Measurements from ENCODE around the gene KRTAP19-4.
A peak's percentile ranks its signal among the peaks of the same experiment; 100 is the strongest.
"Not testable (repeated sequence)": the region's sequence is repeated elsewhere in the genome, so short reads cannot be mapped to it uniquely, and the experiment has no call there.

KRTAP19-4 gene, protein sequence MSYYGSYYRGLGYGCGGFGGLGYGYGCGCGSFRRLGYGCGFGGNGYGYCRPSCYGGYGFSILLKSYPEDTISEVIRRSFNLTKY

DNA sequence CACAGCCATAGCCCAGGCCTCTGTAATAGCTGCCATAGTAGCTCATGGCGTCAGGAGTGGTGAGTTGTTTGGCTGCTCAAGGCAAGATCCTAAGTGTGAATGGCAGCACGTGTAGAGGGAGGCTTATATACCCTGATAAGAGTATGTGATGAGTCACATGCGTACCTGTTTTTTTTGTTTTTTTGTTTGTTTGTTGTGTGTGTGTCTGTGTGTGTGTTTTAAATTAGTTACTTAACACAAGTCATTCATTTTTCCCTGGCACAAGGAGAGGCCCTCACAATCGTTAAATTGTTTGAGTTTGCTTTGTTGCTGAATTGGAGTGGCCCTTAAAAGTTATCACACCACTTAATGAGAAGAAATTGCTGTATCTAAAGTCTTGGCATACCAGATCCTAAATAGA, at the start of gene KRTAP19-4:
KRTAP19-4 (minus strand) TSS at position 101 of the 400 bp plus-strand sequence; CDS start at position 46, 55 bp downstream.
- DNase-seq, result no peak

DNA sequence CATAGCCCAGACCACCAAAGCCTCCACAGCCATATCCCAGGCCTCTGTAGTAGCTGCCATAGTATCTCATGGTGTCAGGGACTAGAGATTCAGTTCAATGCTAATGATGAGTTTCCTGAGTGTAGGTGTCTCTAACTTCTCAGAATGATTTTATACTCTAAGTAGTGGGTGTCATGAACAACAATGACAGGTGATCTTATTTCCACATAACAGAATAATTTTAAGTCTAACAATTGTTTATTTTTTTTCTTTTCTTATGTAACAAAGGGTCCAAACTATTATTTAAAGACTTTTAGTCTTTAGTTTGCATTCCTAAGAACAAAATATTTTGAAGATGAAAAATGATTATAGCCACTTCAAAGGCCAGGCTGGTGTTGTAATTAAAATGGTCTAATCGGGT, 44.8 kb upstream of the KRTAP19-4 start, which contains the start of gene KRTAP19-6:
KRTAP19-6 (minus strand) TSS at position 101 of the 400 bp plus-strand sequence; CDS start at position 70, 31 bp downstream.
- no peak for DNase-seq

DNA sequence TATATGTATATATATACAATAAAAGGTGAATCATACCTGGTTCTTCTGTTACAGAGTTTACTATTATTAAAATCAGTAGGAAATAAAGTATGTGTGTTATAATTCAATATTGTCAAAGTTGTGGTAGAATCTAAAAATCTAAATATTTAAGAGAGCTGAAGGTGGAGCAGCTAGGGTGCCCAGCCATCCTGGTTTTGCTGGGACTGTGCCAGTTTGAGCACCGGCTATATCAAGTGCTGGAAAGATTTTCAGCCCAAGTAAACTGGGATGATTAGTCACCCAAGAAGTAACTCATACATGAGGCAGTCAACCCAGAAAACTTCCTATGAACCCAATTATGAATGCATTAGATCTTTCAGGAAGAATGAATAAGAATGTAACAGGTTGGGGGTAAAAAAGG, 21.9 kb upstream of the KRTAP19-4 start:
- DNase-seq, result no peak

DNA sequence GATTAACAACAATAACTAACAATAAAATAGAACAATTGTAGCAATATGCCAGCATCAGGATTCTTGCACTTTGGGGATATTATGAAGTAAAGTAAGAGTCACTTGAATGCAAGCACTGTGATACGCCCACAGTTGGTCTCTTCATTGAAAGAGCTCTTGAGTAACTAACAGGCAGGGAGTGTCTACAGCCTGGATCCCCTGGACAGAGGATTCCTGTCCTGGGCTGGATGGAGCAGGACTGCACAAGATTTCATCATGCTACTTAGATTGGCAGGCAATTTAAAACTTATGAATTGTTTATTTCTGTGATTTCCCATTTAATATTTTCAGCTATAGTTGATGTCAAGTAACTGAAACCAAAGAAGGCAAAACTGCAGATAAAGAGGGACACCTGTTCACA, 18.7 kb upstream of the KRTAP19-4 start:
- DNase-seq, result no peak

DNA sequence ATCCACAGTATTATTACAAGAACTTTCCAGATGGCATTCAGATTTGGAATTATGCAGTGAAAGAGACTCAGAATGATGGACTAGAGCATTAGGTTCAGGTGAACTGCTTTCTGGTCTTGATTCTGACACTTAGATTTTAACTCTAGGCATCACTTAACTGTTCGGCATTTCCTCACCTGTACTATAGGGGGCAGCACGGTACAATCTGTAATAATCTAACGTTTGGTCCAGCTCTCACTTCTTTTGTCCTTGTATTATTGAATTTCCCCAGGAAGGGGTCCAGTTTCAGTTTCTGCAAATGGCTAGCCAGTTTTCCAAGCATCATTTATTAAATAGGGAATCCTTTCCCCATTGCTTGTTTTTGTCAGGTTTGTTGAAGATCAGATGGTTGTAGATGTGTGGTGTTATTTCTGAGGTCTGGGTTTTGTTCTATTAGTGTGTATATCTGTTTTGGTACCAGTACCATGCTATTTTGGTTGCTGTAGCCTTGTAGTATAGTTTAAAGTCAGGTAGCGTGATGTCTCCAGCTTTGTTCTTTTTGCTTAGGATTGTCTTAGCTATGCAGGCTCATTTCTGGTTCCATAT, 8.7 kb upstream of the KRTAP19-4 start:
- DNase-seq, result not testable (repeated sequence)

DNA sequence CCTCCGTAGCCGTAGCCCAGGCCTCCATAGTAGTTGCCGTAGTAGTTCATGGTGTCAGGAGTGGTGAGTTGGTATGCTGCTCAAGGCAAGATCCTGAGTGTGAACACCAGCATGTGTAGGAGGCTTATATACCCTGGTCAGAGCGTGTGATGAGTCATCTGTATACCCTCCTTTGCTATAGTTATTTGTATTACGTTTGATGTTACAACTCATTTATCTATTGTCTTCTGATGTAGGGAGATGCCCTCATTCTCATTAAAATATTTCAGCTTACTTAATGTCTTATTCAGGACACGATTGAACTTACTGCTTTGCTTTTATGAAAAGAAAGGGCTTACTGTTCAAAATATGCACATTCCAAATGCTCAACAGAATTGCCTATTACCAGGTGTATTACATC, 5.1 kb upstream of the KRTAP19-4 start, which contains the start of gene KRTAP19-5:
KRTAP19-5 (minus strand) TSS at position 101 of the 400 bp plus-strand sequence; CDS start at position 50, 51 bp downstream.
- DNase-seq, result no peak

DNA sequence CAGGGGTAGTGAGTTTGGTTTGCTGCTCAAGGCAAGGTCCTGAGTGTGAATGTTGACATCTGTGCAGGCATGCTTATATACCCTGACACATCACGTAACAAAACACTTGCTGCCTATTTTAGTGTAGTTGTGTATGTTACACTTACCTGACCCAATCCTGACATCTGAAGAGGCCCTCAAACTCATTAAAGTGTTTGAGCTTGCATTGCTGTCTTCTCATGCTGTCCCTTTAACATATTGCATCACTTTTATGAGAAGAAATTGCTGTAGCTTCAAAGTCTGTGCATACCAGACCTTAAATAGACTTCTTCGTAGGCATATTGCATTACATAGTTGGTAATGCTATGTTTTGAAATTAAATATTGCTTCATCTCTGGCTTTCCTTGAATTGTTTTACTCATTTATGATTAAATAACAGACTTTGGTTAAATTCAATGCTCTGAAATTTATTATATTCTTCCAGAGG, 5.0 kb downstream of the KRTAP19-4 start, which contains the start of gene KRTAP19-3:
KRTAP19-3 (minus strand) TSS at position 51 of the 466 bp plus-strand sequence. CDS start 56 bp downstream, outside the sequence.
- no peak for DNase-seq

DNA sequence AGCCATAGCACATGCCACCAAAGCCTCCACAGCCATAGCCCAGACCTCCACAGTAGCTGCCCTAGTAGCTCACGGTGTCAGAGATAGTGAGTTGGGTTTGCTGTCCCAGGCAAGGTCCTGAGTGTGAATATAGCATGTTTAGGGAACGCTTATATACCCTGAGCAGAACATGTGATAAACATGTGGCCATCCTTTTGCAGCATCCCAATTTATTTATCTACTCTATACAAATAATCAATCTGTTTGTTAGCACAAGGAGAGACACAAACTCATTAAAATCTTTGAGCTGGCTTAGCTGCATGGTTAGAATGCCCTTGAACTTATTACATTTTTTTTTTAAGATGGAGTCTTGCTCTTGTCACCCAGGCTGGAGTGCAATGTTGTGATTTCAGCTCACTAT, 9.6 kb downstream of the KRTAP19-4 start, which contains the start of gene KRTAP19-2:
KRTAP19-2 (minus strand) TSS at position 101 of the 400 bp plus-strand sequence; CDS start at position 13, 88 bp downstream.
- DNase-seq, result no peak

DNA sequence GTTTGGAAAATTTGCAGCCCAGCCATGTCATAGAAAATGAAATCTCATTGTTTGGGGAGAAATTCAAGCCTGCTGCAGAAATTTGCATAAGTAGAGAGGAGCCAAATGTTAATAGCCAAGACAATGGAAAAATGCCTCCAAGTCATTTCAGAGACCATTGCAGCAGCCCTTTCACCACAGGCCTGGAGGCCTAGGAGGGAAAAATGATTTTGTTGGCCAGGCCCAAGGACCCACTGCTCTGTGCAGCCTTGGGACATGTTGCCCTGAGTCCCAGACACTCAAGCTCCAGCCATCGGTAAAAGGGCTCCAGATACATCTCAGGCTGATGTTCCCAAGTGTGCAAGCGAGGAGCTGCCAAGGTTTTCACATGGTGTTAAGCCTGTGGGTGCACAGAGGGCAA, 10.8 kb downstream of the KRTAP19-4 start:
- no peak for DNase-seq

DNA sequence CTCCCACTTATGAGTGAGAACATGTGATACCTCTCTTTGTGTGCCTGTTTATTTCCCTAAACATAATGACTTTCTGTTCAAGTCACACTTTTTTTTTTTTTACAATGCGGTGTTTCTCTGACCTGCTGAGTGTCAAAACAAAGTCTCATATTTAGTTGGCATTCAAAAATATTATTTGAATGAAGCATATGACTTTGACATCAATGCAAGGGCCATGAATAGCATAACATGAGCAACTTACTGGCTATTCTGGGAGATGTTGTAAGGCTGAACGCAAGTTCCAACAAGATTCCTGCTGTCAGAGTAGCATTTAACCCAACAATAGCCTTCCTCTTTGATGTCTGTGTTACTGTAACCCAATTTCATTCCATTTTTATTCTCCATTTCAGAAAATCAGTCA, 14.8 kb downstream of the KRTAP19-4 start:
- no peak for DNase-seq

DNA sequence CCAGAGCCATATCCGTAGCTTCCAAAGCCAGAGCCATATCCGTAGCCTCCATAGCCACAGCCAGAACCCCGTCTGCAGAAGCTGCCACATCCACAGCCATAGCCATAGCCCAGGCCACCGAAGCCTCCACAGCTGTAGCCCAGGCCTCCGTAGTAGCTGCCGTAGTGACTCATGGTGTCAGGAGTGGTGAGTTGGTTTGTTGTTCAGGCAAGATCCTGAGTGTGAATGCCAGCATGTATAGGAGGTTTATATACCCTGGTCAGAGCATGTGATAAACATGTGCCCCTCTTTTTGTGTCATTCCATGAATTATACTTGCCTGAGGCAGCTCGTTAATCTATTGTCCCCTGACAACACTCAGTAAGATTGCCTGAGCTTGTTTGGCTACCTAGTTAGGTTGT, 16.8 kb downstream of the KRTAP19-4 start, which contains the start of gene KRTAP19-1:
KRTAP19-1 (minus strand) TSS at position 223 of the 400 bp plus-strand sequence; CDS start at position 173, 50 bp downstream.
- DNase-seq, result no peak

DNA sequence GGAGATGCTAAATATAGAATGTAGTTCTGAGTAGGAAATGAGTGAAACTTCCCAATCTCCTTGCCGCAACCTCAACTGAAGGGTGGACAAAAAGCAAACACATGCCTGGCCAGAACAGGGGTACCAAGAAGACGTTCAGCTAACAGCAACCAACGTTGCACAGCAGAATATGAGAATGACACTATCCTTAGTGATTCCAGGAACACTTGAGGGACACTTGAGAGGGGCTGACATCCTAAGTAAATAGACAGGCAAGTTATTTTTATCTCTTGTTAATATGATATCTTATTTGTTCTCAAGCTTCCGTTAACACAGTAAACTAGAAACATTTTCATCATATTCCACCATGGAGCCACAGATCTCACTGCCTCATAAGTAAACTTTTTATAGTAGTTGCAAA, 17.7 kb downstream of the KRTAP19-4 start:
- DNase-seq, result no peak

DNA sequence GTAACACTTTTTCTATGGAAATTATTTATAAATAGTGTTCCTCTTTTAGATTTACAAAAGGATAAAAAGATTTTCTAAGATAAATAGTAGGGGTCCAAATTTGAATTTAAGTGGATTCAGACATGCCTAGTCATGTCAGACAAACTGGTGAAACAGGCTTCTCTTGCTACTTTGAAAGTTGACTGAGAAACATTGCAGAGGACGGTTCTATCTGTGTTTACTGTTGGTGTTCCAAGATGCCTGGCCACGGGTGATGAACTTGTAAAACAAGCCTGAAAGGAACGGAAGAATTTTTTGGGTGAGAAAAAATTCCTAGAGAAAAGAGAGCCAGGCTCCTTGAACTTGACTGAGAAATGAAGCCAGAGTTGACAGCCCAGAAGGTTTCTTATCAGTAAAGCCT, 19.0 kb downstream of the KRTAP19-4 start:
- DNase-seq, result no peak

DNA sequence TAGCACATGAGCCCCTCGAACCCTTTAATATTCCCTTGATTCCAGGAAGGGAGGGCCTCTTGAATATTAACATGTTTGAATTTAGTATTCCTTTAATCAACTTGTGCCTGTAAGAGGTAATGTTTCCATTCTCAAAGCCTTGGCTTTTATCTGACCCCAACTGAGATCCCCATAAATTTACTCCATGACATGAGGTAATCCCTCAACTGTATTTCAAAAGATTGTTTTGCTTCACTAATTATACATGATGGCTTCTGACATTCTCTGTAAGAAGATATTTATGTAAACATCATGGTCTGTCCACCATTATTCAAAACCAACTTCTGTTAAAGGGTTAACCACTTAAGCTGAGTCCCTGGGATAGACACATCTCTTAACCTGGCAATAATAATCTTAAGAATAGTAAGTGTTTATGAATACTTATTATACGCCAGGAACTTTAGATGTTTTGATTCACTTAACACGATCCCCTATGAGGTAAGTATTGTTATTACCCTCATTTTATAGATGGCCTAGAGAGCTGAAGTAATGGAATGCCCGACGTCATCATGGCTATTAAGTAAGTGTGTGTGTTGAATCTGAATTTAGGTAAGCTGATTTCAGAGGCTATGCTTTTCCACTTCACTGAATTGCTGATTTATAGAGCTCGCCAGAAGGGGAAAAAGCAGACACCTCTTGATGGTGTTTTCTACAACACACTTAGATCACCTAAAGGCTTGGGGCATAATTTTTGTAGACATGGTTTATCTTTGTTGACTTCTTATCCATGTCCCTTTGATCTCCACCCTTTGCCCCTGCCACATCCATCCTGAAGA, 27.9 kb downstream of the KRTAP19-4 start:
- no peak for DNase-seq

DNA sequence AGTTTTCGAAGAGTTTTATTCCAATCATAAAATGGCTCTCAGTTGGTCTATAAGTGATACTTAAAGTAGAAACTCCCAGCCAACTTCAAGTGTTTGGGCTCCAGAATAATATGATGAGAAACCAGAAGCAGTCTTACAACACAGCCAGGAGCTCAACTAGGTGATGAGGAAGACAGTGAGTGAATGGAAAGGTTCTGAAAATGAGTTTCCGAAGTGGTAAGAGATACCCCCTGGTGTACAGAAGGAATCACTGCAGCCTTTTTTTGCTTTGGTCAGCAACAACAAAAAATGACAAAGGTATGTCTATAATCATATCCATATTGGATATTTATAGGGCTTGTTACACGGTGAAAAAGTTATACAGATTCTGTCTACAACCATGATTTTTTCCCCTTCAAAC, 33.3 kb downstream of the KRTAP19-4 start:
- DNase-seq, result peak in 1 of 3 donors; percentile 12

DNA sequence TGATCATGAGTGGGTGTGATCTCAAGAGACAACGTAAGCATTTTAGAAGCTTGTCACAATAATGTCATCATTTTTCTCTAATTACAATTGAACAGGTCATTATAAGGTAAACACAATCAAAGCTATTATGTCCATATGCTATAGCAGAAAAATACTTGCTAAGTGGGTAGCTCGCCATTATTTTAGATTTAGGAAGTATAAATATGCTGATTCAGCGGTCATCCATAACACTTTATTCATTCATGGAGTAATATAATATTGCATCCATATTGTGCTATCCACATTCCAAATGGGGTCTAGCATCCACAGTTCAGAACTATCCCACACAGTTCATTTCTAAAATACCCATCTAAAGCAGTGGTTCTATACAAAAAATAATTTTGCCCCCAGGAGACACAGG, 48.5 kb downstream of the KRTAP19-4 start:
- no peak for DNase-seq

DNA sequence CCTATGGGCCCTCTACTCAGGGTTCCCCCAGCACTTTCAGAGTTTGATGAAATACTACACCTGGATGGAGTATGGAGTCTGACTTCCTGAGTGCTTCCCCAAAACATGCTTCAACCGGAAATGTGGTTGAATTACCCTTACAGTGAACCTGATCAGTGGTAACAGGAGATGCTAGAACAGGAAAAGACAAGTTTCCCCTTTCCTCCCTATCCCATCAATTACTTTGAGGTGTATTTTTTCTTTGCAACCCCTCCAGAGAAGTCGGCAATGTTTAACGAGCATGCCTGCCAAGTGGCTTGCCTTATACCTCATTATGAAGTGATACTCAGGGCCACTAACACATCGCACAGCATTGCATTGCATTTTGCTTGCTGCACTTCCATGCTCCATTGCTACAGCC, 49.9 kb downstream of the KRTAP19-4 start:
- DNase-seq, result no peak
